22Rv1 (cell line): ENCODE data around the gene GNG14.

Source experiments
- ZFX ChIP-seq: fragments of 450-650 bp; IDR thresholded peaks from 2 replicates; pipeline ENCODE4 v1.6.1; 2017; ENCODE audit warnings: antibody characterized with exemption, borderline replicate concordance
- TF ChIP-seq, protein P1 (sequence below): fragments of 450-650 bp; IDR thresholded peaks from 2 replicates; pipeline ENCODE4 v1.5.1; 2017; ENCODE audit warnings: mild to moderate bottlenecking

DNA sequence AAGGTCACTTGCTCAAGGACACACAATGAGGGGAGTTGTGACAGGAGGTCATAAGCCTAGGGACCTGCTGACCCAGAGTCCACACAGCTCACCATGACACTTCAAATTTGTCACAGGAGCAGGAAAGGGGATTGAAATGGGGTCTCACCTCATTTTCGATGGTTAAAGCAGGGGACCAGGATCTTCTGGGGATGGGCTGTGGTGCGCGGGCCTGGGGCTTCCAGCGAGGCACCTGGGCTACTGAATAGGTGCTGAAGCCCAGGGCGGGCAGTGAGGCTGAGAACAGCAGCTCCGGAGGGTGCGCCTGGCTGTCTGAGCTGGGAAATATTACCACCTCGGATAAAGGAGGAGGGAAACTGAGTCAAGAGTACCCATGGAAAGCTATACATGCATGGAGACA lies 32.3 kb upstream of the GNG14 start:
- TF ChIP-seq, protein P1, sequence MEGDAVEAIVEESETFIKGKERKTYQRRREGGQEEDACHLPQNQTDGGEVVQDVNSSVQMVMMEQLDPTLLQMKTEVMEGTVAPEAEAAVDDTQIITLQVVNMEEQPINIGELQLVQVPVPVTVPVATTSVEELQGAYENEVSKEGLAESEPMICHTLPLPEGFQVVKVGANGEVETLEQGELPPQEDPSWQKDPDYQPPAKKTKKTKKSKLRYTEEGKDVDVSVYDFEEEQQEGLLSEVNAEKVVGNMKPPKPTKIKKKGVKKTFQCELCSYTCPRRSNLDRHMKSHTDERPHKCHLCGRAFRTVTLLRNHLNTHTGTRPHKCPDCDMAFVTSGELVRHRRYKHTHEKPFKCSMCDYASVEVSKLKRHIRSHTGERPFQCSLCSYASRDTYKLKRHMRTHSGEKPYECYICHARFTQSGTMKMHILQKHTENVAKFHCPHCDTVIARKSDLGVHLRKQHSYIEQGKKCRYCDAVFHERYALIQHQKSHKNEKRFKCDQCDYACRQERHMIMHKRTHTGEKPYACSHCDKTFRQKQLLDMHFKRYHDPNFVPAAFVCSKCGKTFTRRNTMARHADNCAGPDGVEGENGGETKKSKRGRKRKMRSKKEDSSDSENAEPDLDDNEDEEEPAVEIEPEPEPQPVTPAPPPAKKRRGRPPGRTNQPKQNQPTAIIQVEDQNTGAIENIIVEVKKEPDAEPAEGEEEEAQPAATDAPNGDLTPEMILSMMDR, result no peak
- TF ChIP-seq ZFX, result no peak
